GM19328 (cell line): Measurements from ENCODE around the gene STK32B.

Source experiments
- ATAC-seq: cut with Tn5 transposase; IDR thresholded peaks from one replicate; pipeline ENCODE4 v1.9.1; 2021; ENCODE audit warnings: mild to moderate bottlenecking, moderate library complexity; ENCODE audit not compliant: unreplicated experiment

The STK32B gene

DNA sequence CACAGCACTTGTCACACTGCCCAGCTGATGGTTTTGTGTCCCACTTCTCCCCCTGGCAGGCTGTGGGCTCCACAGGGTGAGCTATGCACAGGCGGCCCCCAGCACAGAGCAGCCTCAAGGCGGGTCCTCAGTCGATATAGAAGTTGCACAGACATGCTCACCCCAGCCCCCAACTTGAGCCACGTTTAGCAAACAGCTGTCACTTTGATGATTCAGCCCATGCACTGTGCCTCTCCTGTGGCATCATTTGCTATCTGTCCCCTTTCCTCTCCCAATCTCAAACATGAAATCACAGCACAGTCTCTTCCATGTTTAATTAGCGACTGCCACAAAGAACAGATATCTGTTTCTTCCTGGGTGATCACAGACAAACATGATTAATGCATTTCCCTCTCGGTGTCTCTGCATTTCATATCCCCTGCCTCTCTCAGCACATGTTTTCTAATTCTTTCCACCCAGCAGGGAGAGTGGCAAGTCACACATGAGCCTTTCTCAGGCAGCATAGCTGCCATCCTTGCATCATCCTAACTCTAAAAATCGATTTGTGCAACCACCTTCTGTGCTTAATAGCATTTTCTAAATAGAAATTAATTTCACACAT is 452.2 kb downstream of the STK32B start:
- no peak for ATAC-seq

DNA sequence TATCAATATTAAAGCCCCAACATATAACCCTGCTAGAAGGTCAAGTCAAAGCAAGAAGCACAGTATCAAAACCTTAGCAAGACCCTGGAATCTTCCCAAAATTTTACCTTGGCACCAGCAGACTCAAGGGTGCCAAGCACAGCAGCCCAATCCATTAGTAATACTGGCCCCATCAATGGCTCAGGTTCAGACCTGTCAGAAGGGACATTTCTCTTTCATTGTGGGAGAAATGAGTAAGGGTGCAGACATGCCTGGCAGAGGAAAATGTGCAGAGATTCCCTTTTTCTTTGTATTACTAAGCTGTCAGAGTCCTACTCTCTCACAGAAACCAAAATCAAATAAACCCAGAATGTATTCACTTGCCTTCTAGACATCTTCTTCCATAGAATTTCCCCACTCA is 453.2 kb downstream of the STK32B start:
- no peak for ATAC-seq

DNA sequence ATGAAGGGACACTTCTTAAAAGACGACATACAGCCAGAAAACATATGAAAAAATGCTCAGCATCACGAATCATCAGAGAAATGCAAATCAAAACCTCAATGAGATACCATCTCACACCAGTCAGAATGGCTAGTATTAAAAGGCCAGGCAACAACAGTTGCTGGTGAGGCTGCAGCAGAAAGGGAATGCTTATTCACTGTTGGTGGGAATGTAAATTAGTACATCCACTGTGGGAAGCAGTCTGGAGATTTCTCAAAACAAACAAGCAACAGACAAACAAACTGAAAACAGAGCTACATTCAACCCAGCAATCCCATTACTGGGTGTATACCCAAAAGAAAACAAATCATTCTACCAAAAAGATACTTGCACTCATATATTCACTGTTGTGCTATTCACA is 459.2 kb downstream of the STK32B start:
- no peak for ATAC-seq

DNA sequence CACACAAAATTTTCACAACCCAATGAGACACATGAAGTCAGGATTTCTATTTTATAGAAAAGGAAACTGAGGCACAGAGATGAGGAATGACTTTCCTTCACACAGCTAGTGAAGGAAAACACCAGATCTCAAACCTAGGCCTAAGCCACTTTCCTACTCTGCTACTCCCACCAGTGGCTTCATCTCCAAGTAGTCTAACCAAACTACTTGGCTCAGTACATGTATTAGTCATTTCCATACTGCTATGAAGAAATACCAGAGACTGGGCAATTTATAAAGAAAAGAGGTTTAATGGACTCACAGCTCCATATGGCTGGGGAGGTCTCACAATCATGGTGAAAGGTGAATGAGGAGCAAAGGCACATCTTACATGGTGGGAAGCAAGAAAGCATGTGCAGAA is 460.5 kb downstream of the STK32B start:
- no peak for ATAC-seq

DNA sequence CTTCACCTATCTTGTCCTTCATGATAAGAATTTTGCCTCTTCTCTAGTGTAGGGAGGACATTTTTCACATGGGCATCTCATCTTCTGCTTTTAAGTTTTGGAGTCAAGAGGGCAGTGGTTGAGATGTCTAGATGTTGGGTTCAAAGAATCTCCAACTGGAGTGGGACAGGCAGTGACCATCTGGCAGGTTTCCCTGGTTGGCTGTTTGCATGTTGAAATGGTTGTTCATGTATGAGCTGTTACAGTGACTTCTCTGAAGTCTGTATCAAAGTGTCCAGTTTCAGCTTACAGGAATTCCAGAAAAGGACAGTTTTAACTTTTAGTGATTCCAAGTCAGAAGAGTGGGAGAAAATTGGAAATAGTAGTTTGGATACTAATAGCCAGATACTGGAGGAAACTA is 464.4 kb downstream of the STK32B start:
- ATAC-seq: no peak

DNA sequence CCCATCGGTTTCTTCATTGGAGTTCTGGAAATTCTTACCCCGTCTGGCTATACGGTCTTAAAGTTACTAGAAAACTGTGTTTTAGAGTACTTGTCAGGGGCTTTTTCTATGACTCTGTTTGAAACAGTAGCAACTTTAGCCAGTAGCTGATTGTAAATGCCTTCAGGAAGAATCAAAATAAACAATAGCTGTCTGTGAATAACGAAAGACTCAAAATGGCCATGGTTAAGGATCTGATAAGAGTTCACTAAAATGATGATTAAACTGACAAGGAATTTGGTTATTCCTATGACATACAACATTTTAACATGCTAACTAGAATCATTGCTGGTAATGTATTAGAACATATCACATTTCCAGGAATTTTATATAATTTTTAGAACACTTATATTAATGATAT is 466.1 kb downstream of the STK32B start:
- ATAC-seq: no peak

DNA sequence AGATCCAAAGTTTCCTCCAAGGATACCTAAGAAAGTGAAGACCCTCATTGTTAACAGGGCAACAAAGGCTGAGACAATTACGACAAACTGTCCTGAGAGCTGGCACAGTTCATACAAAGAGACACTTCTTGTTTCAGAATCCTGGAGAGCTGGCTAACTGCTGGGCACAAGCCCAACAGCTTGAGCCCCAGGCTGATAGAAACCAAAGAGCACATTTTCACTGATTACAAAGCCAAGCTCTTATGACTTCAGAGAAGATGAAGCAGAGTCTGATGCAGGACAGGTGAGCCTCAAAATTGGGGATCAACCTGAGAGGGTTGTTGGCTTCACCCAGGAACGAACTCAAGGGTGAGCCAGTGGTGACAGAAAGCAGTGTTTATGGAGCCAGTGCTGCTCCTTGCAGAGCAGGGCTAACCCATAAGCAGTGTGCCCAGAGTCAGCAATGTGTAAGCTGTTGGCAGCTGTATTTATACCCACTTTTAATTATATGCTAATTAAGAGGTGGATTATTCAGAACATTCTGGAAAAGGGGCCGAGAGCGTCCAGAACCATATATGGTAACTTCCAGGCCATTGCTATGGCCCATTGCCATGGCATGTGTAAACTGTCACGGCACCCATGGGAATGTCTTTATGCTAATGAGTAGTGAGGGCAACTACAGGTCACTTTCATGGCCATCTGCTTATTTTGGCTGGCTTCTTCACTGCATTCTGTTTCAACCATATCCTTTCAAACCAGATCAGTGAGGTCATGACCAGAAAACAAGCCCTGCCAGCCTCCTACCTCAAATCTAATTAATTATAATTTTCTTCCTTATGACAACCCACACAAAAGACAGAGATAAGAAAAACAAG is 473.4 kb downstream of the STK32B start:
- no peak for ATAC-seq

DNA sequence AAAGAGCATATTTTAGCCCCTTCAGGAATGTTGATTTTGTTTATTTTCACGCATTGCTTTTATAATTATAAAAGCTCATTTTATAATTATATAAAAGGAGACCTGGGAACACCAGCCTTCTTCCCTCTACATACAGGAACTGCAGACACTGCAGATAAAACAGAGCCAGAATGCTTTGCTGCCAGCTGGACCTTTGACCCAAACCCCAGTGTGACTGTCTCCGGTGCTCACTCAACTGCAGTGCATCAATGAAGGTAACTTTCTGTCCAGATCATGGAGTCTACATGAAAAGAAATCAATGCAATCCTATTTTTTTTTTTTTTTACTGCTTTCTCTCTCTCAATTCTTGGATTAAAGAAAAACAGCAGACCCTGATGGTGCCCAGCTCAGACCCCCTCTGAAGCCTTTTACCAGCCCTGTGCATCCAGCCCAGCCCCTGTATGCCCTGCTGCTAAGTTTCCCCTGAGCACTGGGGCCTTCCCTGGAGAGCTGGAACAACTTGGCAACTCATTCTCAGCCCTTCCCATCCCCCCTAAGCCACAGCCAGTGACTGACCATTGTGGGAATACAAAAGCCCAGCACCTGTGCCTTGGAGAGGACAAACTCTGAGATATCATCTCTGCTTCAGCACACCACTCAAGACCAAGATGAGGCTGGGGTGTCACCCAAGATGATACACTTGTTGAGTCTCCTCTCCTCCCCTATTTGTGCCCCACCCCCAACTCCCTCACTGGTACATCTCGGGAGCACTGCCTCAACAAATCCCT is 475.0 kb downstream of the STK32B start:
- ATAC-seq: no peak

DNA sequence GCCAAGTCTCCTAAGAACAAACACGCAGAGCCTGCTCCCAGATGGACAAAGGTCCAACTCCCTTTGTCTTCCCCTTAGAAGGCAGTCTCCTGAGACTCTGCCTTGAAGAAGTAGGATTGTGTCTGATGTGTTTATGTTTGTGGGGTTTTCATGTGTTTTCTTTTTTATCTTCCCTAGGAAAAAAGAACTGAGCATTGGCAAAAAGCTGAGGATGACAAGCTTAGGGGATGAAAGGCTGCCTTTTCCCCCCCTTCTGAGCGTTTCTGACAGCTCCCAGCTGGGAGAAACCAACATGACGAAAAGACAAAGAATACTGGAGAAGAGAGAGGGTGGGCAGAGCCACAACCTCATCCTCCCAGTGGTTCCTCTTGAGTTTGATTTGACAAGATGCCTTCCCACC is 475.9 kb downstream of the STK32B start:
- no peak for ATAC-seq

DNA sequence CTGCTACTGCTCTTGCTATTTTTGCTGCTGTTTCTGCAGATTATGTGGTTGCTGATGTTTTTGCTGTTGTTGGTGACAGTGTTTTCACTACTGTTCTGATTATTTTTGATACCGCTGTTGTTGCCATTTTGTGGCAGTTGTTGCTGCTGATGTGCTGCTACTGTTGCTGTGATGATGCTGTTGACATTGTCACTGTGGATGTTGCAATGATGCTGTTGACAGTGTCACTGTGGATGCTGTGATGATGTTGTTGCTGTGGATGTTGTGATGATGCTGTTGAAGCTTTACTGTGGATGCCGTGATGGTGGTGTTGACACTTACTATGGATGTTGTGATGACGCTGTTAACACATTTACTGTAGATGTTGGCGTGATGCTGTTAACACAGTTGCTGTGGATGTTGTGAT is 476.8 kb downstream of the STK32B start:
- ATAC-seq: no peak

DNA sequence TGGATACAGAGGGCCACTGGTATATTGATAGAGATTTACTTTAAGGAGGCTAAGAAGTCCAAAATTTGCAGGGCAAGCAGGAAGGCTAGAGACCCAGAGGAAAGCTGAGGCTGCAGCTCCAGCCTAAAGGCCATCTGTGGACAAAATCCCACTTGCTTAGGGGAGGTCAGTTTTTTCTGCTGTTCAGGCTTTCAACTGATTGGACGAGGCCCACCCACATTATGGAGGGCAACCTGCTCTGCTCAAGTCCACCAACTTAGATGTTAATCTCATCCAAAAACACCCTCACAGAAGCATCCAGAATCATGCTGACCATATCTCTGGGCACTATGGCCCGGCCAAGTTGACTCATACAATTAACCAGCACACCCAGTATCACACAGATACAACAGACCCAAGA is 480.8 kb downstream of the STK32B start:
- no peak for ATAC-seq

DNA sequence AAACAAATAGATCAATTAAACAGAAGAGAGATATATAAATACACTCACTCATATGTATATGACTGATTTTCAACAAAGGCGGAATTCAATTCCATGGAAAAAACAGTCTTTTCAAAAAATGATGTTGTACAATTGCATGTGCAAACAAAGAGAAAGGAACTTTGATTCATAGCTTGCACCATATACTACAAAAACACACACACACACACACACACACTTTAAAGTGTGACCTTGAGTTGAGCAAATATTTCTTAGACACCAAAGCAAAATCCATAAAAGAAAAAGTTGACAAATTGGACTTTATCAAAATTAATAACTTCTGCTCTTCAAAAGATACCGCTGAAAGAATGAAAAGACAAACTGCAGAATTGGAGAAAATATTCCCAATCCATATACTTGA is 488.3 kb downstream of the STK32B start:
- ATAC-seq: no peak

DNA sequence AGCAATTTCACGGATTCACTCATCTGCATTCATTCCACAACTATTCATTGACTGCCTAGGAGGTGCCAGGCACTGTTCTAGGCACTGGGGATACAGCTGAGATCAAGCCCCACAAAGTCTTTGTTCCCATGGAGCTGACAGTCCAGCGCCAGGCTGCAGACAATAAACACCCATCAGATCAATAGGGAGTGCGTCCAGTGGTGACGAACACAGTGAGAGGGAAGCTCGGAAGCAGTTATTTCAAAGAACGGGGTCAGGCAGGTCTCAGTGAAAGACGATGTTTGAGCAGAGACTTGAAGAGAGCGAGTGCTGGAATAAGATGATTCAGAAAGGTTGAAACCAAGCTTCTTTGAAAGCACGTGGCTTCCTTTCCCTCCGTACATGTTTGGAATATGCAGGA is 489.9 kb downstream of the STK32B start:
- ATAC-seq: no peak

DNA sequence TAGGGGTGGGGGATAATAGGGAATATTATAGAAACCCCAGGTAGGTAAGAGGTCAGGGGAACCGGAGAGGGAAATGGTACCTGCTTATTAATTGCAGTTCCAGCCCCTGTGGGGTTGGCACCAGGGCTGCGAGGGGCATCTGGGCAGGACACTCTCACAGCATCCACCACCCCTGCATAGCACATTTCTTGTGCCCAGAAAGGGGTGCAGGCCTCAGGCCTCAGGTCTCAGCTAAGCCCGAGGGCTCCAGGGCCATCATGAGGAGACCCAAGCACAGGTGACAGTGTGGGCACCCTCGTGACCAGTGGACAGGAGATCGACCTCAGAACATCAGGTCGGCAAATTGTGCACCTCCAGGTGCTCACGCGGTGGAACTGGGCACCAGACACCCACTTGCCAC is 492.4 kb downstream of the STK32B start:
- no peak for ATAC-seq

DNA sequence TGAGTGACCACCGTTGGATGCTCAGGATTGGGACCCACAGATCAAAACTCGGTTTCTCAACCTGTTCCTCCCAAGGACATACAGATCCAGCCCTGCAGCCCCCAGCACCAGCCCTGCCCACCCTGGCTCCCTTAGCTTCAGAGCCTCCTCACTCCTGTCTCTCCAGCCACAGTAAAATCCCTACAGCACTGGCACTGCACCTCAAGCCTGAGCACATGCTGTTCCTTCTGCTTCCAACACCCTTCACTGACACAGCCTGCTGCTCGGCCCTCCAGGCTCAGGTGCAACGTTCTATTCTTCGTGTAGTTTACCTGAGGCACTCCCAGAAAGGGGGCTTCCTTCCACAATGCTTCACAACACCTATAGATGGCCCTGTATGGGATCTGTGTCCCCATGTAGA is 493.5 kb downstream of the STK32B start:
- no peak for ATAC-seq

DNA sequence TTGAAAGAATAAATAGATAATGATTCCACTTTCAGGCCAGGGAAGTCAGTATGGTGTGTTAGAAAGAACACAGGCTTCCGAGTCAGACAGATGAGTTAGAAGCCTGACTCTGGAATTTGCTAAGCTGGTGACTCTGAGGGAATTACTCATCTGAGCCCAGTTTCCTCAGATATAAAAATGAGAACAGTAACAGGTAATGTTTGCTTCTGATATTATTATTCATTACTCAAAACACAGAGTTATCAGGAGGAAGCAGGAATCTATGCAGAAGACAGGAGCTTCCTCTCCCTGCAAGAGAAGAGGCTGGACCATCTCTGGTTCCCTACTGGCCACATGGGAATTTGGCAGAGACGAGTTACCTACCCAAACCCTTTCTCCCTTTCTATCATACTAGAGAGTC is 494.0 kb downstream of the STK32B start:
- ATAC-seq: no peak

DNA sequence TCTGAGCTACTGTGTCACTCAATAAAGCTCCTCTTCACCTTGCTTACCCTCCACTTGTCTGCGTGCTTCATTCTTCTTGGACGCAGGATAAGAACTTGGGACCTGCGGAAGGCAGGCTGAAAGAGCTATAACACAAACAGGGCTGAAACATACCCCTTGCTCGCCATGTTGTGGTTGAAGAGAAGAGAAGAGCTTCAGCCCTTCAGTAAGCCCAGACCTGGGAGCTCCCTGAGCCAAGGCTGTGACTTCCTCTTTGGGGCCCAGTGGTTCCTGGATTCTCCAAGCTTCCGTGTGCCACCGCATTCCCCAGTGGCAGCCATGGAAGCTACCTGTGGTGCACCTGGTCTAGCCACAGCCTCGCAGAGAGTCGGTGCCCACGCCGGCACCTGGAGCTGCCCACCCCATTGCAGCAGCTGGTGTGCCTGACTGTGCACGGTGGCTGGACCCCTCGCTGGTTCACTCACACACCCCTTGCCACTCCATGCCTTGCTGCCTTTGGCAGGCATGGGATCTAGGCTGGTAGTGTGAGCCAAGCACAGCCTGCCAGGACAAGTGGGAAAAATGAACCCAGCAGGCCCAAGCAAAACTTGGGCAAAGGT is 496.5 kb downstream of the STK32B start:
- no peak for ATAC-seq
